ENCODE data around the gene CEP170B. TPM values are rescaled to one million over a fixed set of nuclear protein-coding genes. Genes with fewer than 3 reads are reported as not detected.
"Not testable (repeated sequence)": the region's sequence is repeated elsewhere in the genome, so short reads cannot be mapped to it uniquely, and the experiment has no call there.

The CEP170B gene
- total RNA-seq (2014; rRNA removed; shearing (Covaris generic)): 10.6 and 14.4 TPM in 2 replicates

- DNase-seq (ENCODE audit: low spot score): peak; percentile 45
- in situ Hi-C loops (cut with HindIII; ENCODE audit: low sequenced_read_pairs): no loop called here
These were observed at the start of gene CEP170B for GRCh38 chr14:104865081-104865630. TSS of gene CEP170B (plus strand) at chr14:104865268. CDS start at chr14:104868451, 3,183 bp downstream.

GRCh38 chr14:104816616-104816884 lies 48.5 kb upstream of the CEP170B start:
- in situ Hi-C loops (cut with HindIII; ENCODE audit: low sequenced_read_pairs): no loop called here
- peak; percentile 49 for DNase-seq (ENCODE audit: low spot score)

GRCh38 chr14:104817930-104818713 lies 46.9 kb upstream of the CEP170B start:
- no peak for DNase-seq (ENCODE audit: low spot score)
- in situ Hi-C loops (cut with HindIII; ENCODE audit: low sequenced_read_pairs): no loop called here

DNA sequence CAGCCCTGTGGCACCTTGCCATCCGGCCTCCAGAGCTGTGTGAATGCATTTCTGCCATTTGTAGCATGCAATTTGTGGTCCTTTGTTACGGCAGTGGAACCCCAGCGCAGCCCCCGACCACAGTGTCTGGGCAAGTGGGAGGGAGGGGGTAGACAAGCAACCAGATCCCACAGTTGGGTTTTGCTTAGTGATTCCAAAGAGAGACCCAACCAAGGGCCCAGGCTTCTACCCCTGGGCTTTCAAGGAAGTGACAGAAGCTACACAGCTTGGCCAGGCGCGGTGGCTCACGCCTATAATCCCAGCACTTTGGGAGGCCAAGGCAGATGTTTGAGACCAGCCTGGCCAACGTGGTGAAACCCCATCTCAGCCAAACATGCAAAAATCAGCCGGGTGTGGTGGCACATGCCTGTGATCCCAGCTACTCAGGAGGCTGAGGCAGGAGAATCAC lies 46.3 kb upstream of the CEP170B start:
- in situ Hi-C loops (cut with HindIII; ENCODE audit: low sequenced_read_pairs): no loop called here
- DNase-seq (ENCODE audit: low spot score): no peak

DNA sequence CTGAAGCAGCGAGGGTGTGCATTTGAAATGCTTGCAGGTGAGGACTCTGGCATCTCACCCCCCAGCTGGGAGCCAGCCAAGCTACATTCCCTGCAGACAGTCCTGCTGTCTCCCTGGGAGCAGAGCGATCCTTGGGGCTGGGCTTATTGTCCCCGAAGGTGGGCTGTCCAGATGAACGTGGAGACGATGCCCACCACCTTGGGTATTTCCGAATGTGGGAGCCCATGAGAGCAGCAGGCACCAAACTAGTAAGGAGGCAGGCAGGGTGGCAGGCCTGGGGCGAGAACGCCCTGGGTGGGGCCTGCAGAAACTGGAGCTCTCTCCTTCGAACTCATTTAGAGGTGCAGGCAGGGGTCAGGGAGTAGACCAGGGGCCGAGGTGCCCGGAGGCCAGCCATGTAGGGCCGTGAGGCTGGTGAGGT lies 45.7 kb upstream of the CEP170B start:
- in situ Hi-C loops (cut with HindIII; ENCODE audit: low sequenced_read_pairs): no loop called here
- DNase-seq (ENCODE audit: low spot score): no peak

- DNase-seq (ENCODE audit: low spot score): no peak
- in situ Hi-C loops (cut with HindIII; ENCODE audit: low sequenced_read_pairs): loop anchor here (10.0 kb wide), 1 partner anchor 114 kb away; no protein-coding TSS in a partner anchor
These were observed 44.3 kb upstream of the CEP170B start for GRCh38 chr14:104820669-104821228.

DNA sequence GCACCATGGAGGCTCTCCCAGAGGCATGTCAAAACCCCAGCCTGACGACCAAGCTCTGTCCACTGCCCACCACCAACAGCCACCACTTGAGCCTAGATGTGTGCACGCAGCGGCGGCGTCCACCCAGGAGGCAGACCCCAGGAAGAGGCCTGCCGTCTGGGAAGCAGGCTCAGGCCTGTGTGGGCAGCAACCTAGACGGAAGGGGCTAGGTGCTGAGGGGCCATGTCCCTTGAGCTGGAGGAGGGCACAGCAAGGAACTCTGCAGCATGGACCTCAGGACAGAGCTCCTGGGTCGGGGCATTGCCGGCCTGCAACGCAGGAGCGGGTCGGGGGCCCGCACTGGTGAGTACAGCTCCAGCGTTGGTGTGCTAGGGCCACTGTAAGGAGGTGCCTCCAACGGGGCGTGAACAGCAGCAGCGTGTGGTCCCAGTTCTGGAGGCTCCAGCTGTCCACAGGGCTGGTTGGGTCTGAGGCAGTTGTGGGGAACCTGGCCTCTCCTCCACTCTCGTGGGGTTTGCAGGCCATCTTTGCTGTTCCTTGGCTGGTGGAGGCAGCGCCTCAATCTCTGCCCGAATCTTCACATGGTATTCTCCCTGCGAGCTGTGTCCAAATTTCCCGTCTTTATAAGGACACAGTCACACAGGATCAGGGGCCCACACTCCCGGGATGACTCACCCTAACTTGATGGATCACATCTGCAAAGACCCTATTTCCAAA lies 43.7 kb upstream of the CEP170B start:
- DNase-seq (ENCODE audit: low spot score): no peak
- in situ Hi-C loops (cut with HindIII; ENCODE audit: low sequenced_read_pairs): loop anchor here (10.0 kb wide), 1 partner anchor 113 kb away; no protein-coding TSS in a partner anchor

DNA sequence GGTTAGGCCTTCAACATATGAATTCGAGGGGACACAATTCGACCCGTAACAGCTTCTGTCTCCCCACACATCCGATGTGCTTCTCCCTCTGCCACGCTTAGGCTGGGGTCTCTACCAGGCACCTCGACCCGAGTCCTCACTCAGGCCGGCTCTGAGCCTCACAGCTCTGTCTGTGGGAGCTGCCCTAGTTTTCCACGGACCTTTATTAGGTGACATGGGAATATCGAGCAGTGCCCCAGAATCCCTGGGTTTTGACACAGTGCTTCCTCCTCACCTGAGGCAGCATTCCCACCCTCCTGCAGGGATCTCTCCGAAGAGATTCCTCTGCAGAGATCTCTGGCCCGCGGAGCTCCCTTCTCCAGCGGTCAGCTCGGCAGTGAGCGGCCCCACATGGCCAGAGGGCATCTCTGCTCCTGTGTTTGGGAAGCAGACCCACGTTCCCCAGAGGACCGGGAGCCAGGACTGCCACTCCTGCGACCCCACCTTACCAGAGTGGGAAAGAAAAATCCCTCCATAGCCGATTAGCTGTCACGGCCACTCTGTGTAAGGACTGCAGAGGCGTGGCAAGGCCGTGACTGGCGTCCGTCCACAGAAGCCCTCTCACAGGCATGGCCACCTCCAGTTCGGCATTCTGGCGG lies 43.0 kb upstream of the CEP170B start:
- DNase-seq (ENCODE audit: low spot score): no peak
- in situ Hi-C loops (cut with HindIII; ENCODE audit: low sequenced_read_pairs): loop anchor here (10.0 kb wide), 1 partner anchor 113 kb away; no protein-coding TSS in a partner anchor

GRCh38 chr14:104822821-104823615 lies 42.0 kb upstream of the CEP170B start:
- DNase-seq (ENCODE audit: low spot score): no peak
- in situ Hi-C loops (cut with HindIII; ENCODE audit: low sequenced_read_pairs): loop anchor here (10.0 kb wide), 1 partner anchor 112 kb away; no protein-coding TSS in a partner anchor

- no peak for DNase-seq (ENCODE audit: low spot score)
- in situ Hi-C loops (cut with HindIII; ENCODE audit: low sequenced_read_pairs): loop anchor here (10.0 kb wide), 1 partner anchor 110 kb away; no protein-coding TSS in a partner anchor
These were observed 40.6 kb upstream of the CEP170B start for GRCh38 chr14:104824353-104824997.

DNA sequence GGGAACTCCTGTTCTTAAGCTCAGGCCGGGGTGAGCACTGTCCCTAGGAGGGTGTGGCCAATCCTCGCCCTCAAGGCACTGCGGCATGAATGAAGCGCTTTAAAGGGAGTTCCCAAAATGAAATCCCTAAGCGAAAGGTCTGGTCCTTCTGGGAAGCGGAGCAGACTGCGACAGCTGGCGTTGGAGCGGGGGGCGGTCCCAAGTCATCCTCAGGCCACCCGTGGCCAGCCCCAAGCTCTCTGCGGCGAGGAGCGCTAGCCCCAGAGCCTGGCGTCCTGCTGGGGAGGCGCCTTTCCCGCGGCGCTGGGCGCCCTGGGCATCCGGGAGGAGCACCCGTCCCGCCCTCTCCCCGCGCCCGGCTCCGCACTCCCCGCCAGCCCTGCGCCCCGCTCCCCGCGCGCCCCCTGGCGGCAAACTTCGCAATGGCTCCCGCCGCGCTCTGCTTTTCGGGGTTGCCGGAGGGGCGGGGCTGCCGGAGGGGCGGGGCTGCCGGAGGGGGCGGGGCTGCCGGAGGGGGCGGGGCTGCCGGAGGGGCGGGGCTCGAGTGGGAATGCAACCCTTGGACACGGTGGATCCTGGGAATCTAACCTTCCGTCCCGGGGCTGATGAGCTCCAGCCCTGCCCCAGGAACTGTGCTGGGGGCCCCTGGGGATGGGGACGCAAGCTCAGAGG lies 38.7 kb upstream of the CEP170B start:
- peak; percentile 71 for DNase-seq (ENCODE audit: low spot score)
- in situ Hi-C loops (cut with HindIII; ENCODE audit: low sequenced_read_pairs): loop anchor here (10.0 kb wide), 1 partner anchor 108 kb away; no protein-coding TSS in a partner anchor

- DNase-seq (ENCODE audit: low spot score): no peak
- in situ Hi-C loops (cut with HindIII; ENCODE audit: low sequenced_read_pairs): loop anchor here (10.0 kb wide), 1 partner anchor 108 kb away; no protein-coding TSS in a partner anchor
These were observed 38.2 kb upstream of the CEP170B start for GRCh38 chr14:104826861-104827176.

GRCh38 chr14:104827177-104828055 lies 37.7 kb upstream of the CEP170B start:
- DNase-seq (ENCODE audit: low spot score): peak; percentile 12

GRCh38 chr14:104830781-104831180 lies 34.3 kb upstream of the CEP170B start:
- DNase-seq (ENCODE audit: low spot score): no peak
- in situ Hi-C loops (cut with HindIII; ENCODE audit: low sequenced_read_pairs): no loop called here

More at GRCh38 chr14:104827177-104828055, 37.7 kb upstream of the CEP170B start:
- in situ Hi-C loops (cut with HindIII; ENCODE audit: low sequenced_read_pairs): loop anchor here (10.0 kb wide), 1 partner anchor 107 kb away; no protein-coding TSS in a partner anchor

- in situ Hi-C loops (cut with HindIII; ENCODE audit: low sequenced_read_pairs): not testable (repeated sequence)
These were observed 28.7 kb upstream of the CEP170B start for GRCh38 chr14:104836171-104836935.

DNA sequence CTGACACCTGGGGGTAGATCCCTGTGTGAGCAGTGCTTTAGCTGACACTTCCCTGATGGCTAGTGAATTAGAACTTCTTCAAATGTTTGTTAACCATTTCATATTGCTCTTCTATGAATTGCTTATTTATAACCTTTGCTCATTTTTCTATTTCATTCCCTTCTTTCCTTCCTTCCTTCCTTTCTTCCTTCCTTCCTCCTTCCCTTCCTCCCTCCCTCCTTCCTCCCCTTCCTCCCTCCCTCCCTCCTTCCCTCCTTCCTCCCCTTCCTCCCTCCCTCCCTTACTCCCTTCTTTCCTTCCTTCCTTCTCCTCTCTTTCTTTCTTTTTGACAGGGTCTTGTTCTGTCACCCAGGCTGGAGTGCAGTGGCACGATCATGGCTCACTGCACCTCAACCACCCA lies 23.3 kb upstream of the CEP170B start:
- in situ Hi-C loops (cut with HindIII; ENCODE audit: low sequenced_read_pairs): no loop called here
- no peak for DNase-seq (ENCODE audit: low spot score)

More at GRCh38 chr14:104836171-104836935, 28.7 kb upstream of the CEP170B start:
- DNase-seq (ENCODE audit: low spot score): not testable (repeated sequence)
